GM19372 (cell line): Measurements from ENCODE around the gene ANKRD10.

Source experiments
- ATAC-seq: cut with Tn5 transposase; IDR thresholded peaks from one replicate; pipeline ENCODE4 v1.9.1; 2021; ENCODE audit warnings: mild to moderate bottlenecking, low read depth, moderate library complexity; ENCODE audit not compliant: unreplicated experiment

The ANKRD10 gene

GRCh38 chr13:110887597-110888333 lies 27.1 kb downstream of the ANKRD10 start:
- ATAC-seq = no peak

- no peak for ATAC-seq
Measured at GRCh38 chr13:110886870-110887596, 27.8 kb downstream of the ANKRD10 start.

GRCh38 chr13:110885966-110886869 lies 28.7 kb downstream of the ANKRD10 start:
- ATAC-seq = no peak

GRCh38 chr13:110885516-110885915 lies 29.4 kb downstream of the ANKRD10 start:
- ATAC-seq = no peak

GRCh38 chr13:110884517-110884916 lies 30.4 kb downstream of the ANKRD10 start:
- ATAC-seq = no peak

- ATAC-seq = no peak
Measured at GRCh38 chr13:110883542-110883941, 31.3 kb downstream of the ANKRD10 start.

- no peak for ATAC-seq
Measured at GRCh38 chr13:110882972-110883371, 31.9 kb downstream of the ANKRD10 start.

- no peak for ATAC-seq
Measured at GRCh38 chr13:110881839-110882627, 32.8 kb downstream of the ANKRD10 start.

GRCh38 chr13:110880627-110881026 lies 34.2 kb downstream of the ANKRD10 start:
- no peak for ATAC-seq

- no peak for ATAC-seq
Measured at GRCh38 chr13:110879482-110879881, 35.4 kb downstream of the ANKRD10 start.

GRCh38 chr13:110877737-110878258 lies 37.1 kb downstream of the ANKRD10 start:
- no peak for ATAC-seq

GRCh38 chr13:110876609-110877008 lies 38.3 kb downstream of the ANKRD10 start:
- ATAC-seq = no peak

GRCh38 chr13:110875241-110875640 lies 39.6 kb downstream of the ANKRD10 start:
- no peak for ATAC-seq

GRCh38 chr13:110874508-110874960 lies 40.3 kb downstream of the ANKRD10 start:
- peak; percentile 68 for ATAC-seq

GRCh38 chr13:110873639-110874507 lies 41.0 kb downstream of the ANKRD10 start:
- ATAC-seq = no peak

GRCh38 chr13:110872768-110873638 lies 41.9 kb downstream of the ANKRD10 start:
- no peak for ATAC-seq

- no peak for ATAC-seq
Measured at GRCh38 chr13:110872034-110872767, 42.7 kb downstream of the ANKRD10 start.
